Mucosa of gallbladder (tissue), 1 donor: ENCODE data around the gene LZTS2. TPM values are rescaled to one million over a fixed set of nuclear protein-coding genes. Genes with fewer than 3 reads are reported as not detected.
A peak's percentile ranks its signal among the peaks of the same experiment; 100 is the strongest.

ENCODE experiments used
- DNase-seq: peaks from one replicate; pipeline ENCODE4 v3.0.0-alpha.2; 2020; ENCODE audit warnings: low spot score
- total RNA-seq: library from RNA; stranded (reverse); gene quantifications from one replicate; pipeline ENCODE4 v1.2.1, GENCODE V29; 2021
- donor health status: DM: no; HTN: no; CAD: no.

Gene LZTS2
- total RNA-seq, 1 donor from 2014 or later, result 84.9 TPM

DNA sequence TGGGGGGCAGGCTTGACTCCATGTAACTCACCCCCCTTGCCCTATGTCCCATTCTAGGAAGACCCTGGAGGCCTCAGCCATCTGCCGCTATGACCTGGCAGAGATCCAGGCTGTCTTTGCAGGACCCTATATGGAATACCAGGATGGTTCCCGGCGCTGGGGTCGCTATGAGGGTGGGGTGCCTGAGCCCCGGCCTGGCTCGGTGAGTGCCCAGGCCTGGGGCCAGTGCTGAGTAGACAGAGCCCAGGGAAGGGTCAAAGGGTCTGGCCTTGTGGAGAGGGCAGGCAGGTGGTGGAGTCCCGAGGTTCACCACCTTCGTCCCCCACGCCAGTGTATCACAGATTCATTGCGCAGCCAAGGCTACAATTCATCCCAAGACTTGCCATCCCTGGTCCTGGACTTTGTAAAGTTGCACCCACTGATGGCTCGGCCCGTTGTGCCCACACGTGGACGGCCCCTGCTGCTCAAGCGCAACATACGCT is 19.8 kb upstream of the LZTS2 start:
- DNase-seq, result no peak

DNA sequence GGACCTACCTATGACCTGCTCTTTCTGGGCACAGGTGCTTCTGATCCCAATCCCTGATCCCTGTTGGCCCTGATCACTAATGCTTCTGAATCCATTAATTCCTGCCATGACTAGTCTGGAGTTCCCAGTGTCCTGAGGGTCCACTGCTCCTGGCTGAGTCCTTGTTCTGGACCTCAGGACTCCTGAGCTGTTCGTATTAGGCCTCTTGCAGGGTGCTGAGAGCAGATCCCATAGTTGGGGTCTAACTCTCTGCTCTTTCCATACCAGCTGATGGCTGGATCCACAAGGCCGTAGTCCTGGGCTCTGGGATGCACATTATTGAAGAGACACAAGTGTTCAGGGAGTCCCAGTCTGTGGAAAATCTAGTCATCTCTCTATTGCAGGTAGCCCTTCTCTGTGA is 19.3 kb upstream of the LZTS2 start:
- DNase-seq, result no peak

- no peak for DNase-seq
Measured at GRCh38 chr10:100980711-100981110, 18.9 kb upstream of the LZTS2 start.

DNA sequence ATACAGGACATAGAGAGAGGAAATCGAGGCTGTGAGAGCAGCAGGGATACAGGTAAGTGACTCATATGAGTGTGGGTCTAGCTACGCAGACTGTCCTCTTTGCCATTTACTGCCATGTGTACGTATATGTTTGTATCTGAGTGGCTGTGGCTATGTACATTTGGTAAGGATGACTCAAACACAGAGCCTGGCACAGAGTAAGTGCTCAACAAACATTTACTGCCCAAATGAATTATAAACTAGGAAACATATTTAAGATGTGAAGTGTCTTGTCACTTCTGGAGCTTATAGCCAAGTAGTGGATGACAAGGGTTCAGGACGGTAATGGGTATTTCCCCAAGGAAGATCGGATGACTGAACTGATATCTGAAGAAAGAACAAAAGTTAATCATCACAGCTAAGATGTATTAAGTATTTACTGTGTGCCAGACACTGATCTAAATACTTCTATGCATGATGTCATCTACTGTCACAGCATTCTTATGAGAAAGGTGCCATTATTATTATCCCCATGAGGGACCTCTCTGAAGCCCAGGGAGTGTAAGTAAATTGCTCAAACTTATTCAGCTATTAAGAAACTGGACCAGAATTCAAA is 18.3 kb upstream of the LZTS2 start:
- no peak for DNase-seq

- no peak for DNase-seq
Measured at GRCh38 chr10:100982916-100983830, 16.4 kb upstream of the LZTS2 start.

- no peak for DNase-seq
Measured at GRCh38 chr10:100983868-100984671, 15.5 kb upstream of the LZTS2 start.

- DNase-seq, result no peak
Measured at GRCh38 chr10:100984672-100985177, 14.9 kb upstream of the LZTS2 start.

- no peak for DNase-seq
Measured at GRCh38 chr10:100985336-100985735, 14.3 kb upstream of the LZTS2 start.

DNA sequence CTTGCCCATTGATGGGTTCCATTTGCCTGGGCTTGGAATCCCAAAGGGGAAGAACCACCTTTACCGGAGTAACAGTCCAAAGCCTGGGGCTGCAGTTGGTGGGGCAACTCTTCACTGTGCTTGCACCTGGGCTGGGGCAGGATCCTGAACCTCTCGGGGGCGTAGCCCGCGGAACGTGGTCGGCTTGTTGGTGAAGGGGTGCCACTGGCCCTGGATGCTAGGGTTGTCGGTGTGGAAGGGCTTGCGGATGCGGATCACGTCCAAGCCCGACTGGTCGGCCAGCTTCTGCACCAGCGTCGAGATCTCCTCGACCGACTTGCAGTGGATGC is 13.0 kb upstream of the LZTS2 start:
- DNase-seq, result no peak

DNA sequence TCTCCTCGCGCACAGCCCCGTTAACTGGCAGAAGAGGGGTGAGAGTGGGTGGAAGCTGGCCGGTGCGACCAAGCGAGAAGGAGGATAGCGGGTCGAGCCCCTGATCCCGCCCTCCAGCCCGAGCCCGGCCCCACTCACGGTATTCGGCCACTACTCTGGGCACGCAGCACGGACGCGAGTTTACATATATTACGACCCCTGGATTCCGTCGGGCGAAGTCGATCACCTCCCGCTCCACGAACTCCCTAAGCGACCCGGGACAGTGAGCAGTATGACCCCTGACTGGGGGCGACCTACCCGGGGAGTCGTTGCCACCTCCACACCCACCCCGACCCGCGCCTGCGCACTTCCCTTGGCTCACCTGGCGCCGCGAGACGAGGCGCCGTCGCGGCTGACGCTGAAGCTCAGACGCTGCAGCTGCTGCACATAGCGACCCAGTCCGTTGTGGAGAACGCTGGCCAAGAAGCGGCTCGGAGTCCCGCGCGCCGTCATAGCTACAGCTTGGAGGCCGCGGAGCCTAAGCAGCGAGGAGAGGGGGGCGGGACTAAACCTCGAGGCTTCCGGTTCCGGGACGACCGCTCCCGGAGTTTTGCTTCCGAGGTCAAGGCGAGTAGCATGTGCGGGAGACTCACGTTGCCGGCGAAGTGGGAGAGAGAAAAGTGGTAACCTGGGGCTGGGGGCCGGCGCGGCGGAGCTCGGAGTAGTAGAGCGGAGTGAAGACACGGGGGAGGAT is 12.5 kb upstream of the LZTS2 start, which contains the start of the genes MRPL43 and TWNK:
Gene MRPL43 (minus strand): TSS at position 546 of the 733 bp plus-strand sequence. CDS start 54 bp downstream, at position 492.
Gene TWNK (plus strand): TSS at position 592 of the 733 bp plus-strand sequence. CDS start 668 bp downstream, outside the sequence.
- peak; percentile 82 for DNase-seq

DNA sequence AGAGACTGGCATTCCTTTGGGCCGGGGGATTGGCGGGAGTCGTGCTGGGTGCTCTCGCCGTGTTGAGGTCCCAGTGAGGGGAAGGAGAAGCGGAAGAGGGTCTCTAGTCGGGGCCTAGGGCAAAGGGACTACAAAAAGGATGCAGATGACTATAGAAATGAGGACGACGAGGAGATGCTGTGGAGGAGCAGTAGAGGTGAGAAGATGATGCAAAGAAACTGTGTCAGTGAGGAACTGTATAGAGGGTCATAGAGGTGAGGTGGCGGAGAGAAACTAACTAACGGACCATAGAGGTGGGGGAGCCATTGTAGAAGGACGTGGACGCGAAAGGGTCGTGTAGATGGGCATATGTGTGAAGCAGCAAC is 11.9 kb upstream of the LZTS2 start:
- DNase-seq, result no peak

DNA sequence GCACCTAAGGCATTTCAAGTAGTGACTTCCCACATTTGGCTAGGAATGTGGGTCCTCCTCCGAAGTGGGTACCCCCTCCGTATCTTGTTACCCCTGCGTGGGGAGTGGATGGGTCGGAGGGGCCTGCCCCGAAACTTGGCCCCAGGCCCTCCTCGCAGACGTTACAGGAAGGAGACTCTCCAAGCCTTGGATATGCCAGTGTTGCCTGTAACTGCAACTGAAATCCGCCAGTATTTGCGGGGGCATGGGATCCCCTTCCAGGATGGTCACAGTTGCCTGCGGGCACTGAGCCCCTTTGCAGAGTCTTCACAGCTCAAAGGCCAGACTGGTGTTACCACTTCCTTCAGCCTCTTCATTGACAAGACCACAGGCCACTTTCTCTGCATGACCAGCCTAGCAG is 11.4 kb upstream of the LZTS2 start:
- no peak for DNase-seq

GRCh38 chr10:100989088-100989487 is 10.5 kb upstream of the LZTS2 start:
- DNase-seq, result no peak

DNA sequence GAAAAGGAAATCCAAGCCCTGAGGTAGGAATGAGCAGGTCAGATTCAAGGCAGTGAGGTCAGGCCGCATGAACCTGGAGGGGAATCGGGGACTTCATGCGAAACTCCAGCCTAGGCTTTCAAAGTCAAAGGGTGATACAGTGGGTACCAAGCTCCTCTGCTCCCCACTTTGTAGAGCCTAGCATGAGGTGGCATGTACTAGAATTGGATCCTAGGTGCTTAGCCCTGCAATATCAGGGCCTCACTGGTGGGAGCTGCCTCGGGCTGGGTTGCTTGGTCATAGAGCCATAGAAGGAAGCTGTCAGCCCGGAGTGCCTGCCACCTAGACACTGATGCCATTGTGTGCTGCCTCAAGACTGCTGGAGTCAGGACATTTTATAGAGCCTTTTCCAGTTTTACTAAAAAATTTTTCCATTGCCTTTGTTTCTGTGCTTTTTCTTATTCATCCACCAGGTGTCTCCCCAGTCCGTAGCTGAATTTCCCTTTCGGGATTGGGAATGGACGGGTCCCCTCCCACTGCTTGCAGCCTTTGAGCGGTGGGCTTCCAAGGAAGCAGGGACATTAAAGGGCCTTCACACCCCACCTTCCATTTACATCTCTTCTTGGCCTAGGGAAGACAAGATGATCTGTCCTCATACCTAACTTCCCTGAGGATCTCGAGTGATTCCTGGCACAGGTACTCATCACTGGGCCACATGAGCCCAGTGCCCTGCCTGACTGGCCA is 5.5 kb upstream of the LZTS2 start:
- DNase-seq, result no peak

GRCh38 chr10:100995181-100995580 is 4.4 kb upstream of the LZTS2 start:
- no peak for DNase-seq

DNA sequence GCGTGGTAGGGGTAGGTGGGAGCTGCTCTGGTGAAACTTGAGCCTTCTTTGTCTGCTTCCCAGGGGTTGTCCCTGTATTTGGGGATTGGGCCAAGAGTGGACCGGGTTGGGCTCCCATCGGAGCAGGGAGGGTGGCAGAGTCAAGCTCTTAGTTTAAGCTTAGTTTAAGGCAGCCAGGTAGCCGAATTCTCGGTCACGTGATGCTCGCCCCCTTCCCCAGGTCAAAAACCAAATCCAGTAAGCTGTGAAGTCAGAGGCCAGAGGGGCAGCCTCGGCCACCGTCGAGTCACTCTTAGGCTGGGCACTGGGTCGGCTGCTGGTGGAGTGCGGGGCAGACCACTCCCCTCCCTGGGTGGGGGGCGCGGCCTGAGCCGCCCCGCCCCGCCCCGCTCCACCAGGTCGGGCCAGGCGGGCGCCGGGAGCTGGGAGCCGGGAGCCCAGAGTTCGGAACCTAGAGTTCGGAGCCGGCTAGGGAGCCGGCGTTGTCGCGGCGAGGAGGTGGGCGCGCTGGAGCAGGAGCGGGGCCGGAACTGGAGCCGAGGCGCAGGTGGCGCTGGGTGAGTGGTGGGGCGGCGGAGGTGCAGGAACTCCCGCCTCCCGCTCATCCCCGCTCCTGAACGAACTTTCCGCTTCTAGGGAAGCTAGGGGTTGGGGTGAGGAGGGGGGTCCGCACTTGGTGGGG is 2.8 kb upstream of the LZTS2 start:
- DNase-seq, result no peak

- DNase-seq, result peak; percentile 63
Measured at GRCh38 chr10:100997360-100998182, 2.0 kb upstream of the LZTS2 start.

DNA sequence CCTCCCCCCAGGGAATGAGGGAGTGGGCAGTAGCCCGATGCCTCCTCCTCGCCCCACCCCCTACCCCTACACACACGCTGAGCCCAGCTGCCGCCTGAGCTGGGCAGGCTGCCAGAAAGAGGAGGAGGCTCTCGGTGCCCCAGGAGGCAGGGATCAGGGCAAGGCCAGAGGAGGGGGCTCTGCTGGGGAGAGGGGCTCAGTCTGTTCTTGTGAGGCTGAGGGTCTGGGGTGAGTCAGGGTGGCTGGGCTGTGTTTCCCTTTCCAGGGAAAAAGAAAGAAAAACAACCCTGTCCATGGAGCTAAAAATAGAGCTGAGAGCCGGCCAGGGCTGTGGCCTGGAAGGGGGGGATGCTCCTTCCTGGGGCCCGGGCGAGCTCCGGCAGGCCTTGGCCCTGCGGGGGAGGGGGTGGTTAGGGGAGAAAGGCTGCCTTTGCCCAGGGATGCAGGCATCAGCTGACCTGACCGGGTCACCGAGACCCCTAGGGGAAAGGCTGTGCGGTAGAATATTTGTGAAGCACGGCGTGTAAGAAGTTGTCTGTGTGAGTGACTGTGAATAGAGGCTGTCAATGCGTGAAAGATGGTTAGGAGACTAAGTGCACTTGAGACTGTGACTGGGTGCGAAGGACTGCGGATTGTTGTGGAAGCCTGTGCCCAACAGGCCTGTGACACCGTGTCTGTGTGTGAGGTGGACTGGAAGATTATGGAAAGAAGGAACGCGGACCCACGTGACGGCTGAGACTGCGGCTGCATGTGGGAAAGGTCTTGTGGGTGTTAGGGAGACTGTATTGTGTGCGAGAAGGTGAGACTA is 1.2 kb upstream of the LZTS2 start:
- peak; percentile 76 for DNase-seq
